HepG2 (cell line): ENCODE results near the gene PERP. TPM values are rescaled to one million over a fixed set of nuclear protein-coding genes. Genes with fewer than 3 reads are reported as not detected.

Source experiments
- GPBP1L1 ChIP-seq: sonication (generic); formaldehyde crosslinking; IDR thresholded peaks from 2 replicates; pipeline ENCODE4 v1.5.0; 2020; ENCODE audit warnings: mild to moderate bottlenecking, missing genetic modification reagents
- HMGA1 ChIP-seq: sonication (generic); formaldehyde crosslinking; conservative IDR thresholded peaks from 2 replicates; pipeline ENCODE4 v1.4.0; 2020; ENCODE audit warnings: missing genetic modification reagents
- HOXD1 ChIP-seq: sonication (generic); formaldehyde crosslinking; IDR thresholded peaks from 2 replicates; pipeline ENCODE4 v1.5.0; 2020; ENCODE audit warnings: missing genetic modification reagents
- NAIF1 ChIP-seq: sonication (generic); formaldehyde crosslinking; IDR thresholded peaks from 2 replicates; pipeline ENCODE4 v1.5.0; 2020; ENCODE audit warnings: mild to moderate bottlenecking, missing genetic modification reagents, borderline replicate concordance
- NCOA1 ChIP-seq: sonication (generic); formaldehyde crosslinking; IDR thresholded peaks from 2 replicates; pipeline ENCODE4 v1.9.0; 2021; ENCODE audit warnings: missing genetic modification reagents
- SNAPC4 ChIP-seq: sonication (generic); formaldehyde crosslinking; IDR thresholded peaks from 2 replicates; pipeline ENCODE4 v1.4.0; 2020; ENCODE audit warnings: mild to moderate bottlenecking, missing genetic modification reagents
- TOPORS ChIP-seq: sonication (generic); formaldehyde crosslinking; IDR thresholded peaks from 2 replicates; pipeline ENCODE4 v1.8.0; 2023; ENCODE audit warnings: mild to moderate bottlenecking, missing genetic modification reagents
- ZBTB37 ChIP-seq: sonication (generic); formaldehyde crosslinking; IDR thresholded peaks from 2 replicates; pipeline ENCODE4 v1.4.0; 2020; ENCODE audit warnings: mild to moderate bottlenecking, missing genetic modification reagents
- ZFP62 ChIP-seq: sonication (generic); formaldehyde crosslinking; IDR thresholded peaks from 2 replicates; pipeline ENCODE4 v1.4.0; 2020; ENCODE audit warnings: missing genetic modification reagents
- ZMAT3 ChIP-seq: sonication (generic); formaldehyde crosslinking; conservative IDR thresholded peaks from 2 replicates; pipeline ENCODE4 v1.7.0; 2021; ENCODE audit warnings: missing genetic modification reagents
- ZNF24 ChIP-seq: fragments of 450-650 bp; IDR thresholded peaks from 2 replicates; pipeline ENCODE4 v1.6.1; 2017; ENCODE audit warnings: antibody characterized with exemption, mild to moderate bottlenecking
- ZNF282 ChIP-seq: fragments of 450-650 bp; IDR thresholded peaks from 2 replicates; pipeline ENCODE4 v1.6.1; 2018; ENCODE audit not compliant: partially characterized antibody
- ZNF746 ChIP-seq: sonication (generic); formaldehyde crosslinking; IDR thresholded peaks from 2 replicates; pipeline ENCODE4 v1.8.0; 2022; ENCODE audit warnings: mild to moderate bottlenecking, missing genetic modification reagents
- ZNF776 ChIP-seq: sonication (generic); formaldehyde crosslinking; IDR thresholded peaks from 2 replicates; pipeline ENCODE4 v1.4.0; 2020; ENCODE audit warnings: mild to moderate bottlenecking, missing genetic modification reagents
- ZNF800 ChIP-seq: sonication (generic); formaldehyde crosslinking; IDR thresholded peaks from 2 replicates; pipeline ENCODE4 v1.4.0; 2020; ENCODE audit warnings: missing genetic modification reagents
- ZNF879 ChIP-seq: sonication (generic); formaldehyde crosslinking; IDR thresholded peaks from 2 replicates; pipeline ENCODE4 v1.8.1; 2023; ENCODE audit warnings: missing genetic modification reagents
- ZUFSP ChIP-seq: sonication (generic); formaldehyde crosslinking; IDR thresholded peaks from 2 replicates; pipeline ENCODE4 v1.9.0; 2021; ENCODE audit warnings: missing genetic modification reagents, mild to moderate bottlenecking, borderline replicate concordance
- polyA plus RNA-seq, 8 experiments: library from polyadenylated mRNA; depleted of rRNA in 3 of 8; stranded (reverse) in 7 of 8; unstranded in 1 of 8; fragments of >200 nt; fragmentation: Illumina TruSeq in 4 of 8; extraction: Trizol in 4 of 8; gene quantifications; 2 replicates each; pipeline versions ENCODE4 v1.2.1 to v1.2.3, GENCODE V29; 2011 to 2016; ENCODE audit warnings: low read depth in 4 of 8, missing spikeins in 1 of 8, mixed read lengths in 1 of 8; ENCODE audit not compliant: insufficient read depth in 1 of 8
- total RNA-seq, 5 experiments: library from RNA; depleted of rRNA; stranded (reverse); fragments of >200 nt; fragmentation: Illumina TruSeq; extraction: Trizol; gene quantifications; 2 replicates each; pipeline ENCODE4 v1.2.3, GENCODE V29; 2016; ENCODE audit warnings: low read depth in 1 of 5

Gene PERP
- total and polyA plus RNA-seq, 2 of the 13 experiments (the other 11 are each of a cell fraction or from before 2014, with no cell fraction given): 26.0 to 53.0 TPM

- TF ChIP-seq ZNF282 (no peak), ZMAT3 (CRISPR knock-in tag) (0 out of 2 replicates have a peak, but pooled peaks have one; percentile 37), NCOA1 (CRISPR knock-in tag) (no peak), ZNF24 (no peak), ZNF879 (CRISPR knock-in tag) (no peak), NAIF1 (no peak), ZFP62 (CRISPR knock-in tag) (no peak), ZUFSP (CRISPR knock-in tag) (no peak), ZNF800 (0 out of 2 replicates have a peak, but pooled peaks have one; percentile 58), HOXD1 (no peak; the same call in 1 of the 2 replicates), ZNF776 (CRISPR knock-in tag) (no peak), SNAPC4 (CRISPR knock-in tag) (0 out of 2 replicates have a peak, but pooled peaks have one; percentile 38), ZBTB37 (CRISPR knock-in tag) (0 out of 2 replicates have a peak, but pooled peaks have one; percentile 38), GPBP1L1 (CRISPR knock-in tag) (no peak), HMGA1 (no peak), TOPORS (CRISPR knock-in tag) (no peak; the same call in 1 of the 2 replicates), ZNF746 (no peak; the same call in 1 of the 2 replicates)
Measured at GRCh38 chr6:138084904-138085838, 22.0 kb downstream of the PERP start (continued).
